Naive thymus-derived CD4-positive, alpha-beta T cell (primary cell): ENCODE results near the gene SAXO2. TPM values are rescaled to one million over a fixed set of nuclear protein-coding genes. Genes with fewer than 3 reads are reported as not detected.
"Not testable (repeated sequence)": the region's sequence is repeated elsewhere in the genome, so short reads cannot be mapped to it uniquely, and the experiment has no call there.

ENCODE experiments used
- ATAC-seq: fragments of 150-1000 bp; cut with Tn5 transposase; 2 replicates; pipeline ENCODE4 v1.10.0; 2021; ENCODE audit warnings: mild to moderate bottlenecking, moderate library complexity
- CTCF ChIA-PET: fragments of 350-600 bp; sonication (Branson Sonifier 250); formaldehyde crosslinking; loops from one replicate; lab custom pipeline; 2021; ENCODE audit warnings: antibody characterized with exemption; lab: Charles Lee
- POLR2A ChIA-PET: fragments of 350-600 bp; sonication (Branson Sonifier 250); formaldehyde crosslinking; loops from one replicate; lab custom pipeline; 2021; ENCODE audit warnings: antibody characterized with exemption, inconsistent platforms; lab: Charles Lee
- DNase-seq, 9 donors: peaks; one replicate each; pipeline versions ENCODE4 v3.0.0 to v3.0.0-alpha.2; 2020 to 2022; ENCODE audit warnings: mixed read lengths in 1 of 9
- H3K27ac ChIP-seq: one replicate; pipeline ENCODE4 v1.7.0; 2013; ENCODE audit warnings: mild to moderate bottlenecking, low read depth, low read length, moderate library complexity
- H3K27me3 ChIP-seq, 2 donors: one replicate each; pipeline ENCODE4 v1.7.0; 2013; ENCODE audit warnings: low read length in 2 of 2, mild to moderate bottlenecking in 2 of 2, moderate library complexity in 2 of 2; ENCODE audit not compliant: control insufficient read depth in 2 of 2, insufficient read depth in 2 of 2
- H3K36me3 ChIP-seq, 3 experiments: 1 replicate in 2 of 3; 2 replicates in 1 of 3; pipeline ENCODE4 v1.7.0; 2013; ENCODE audit warnings: low read length in 3 of 3, mild to moderate bottlenecking in 3 of 3, moderate library complexity in 1 of 3; ENCODE audit not compliant: insufficient read depth in 3 of 3, control insufficient read depth in 2 of 3
- H3K4me1 ChIP-seq, 2 donors: one replicate each; pipeline ENCODE4 v1.7.0; 2013; ENCODE audit warnings: low read length in 2 of 2, mild to moderate bottlenecking in 2 of 2, moderate library complexity in 1 of 2; ENCODE audit not compliant: control insufficient read depth in 2 of 2, insufficient read depth in 2 of 2
- H3K4me3 ChIP-seq: 2 replicates; pipeline ENCODE4 v1.7.0; 2013; ENCODE audit warnings: mild to moderate bottlenecking, low read length
- H3K9me3 ChIP-seq, 3 experiments: 1 replicate in 2 of 3; 2 replicates in 1 of 3; pipeline ENCODE4 v1.7.0; 2013; ENCODE audit warnings: low read length in 3 of 3; ENCODE audit not compliant: control insufficient read depth in 2 of 3
- H3K27ac Mint-ChIP-seq, 9 donors: one replicate each; pipeline ENCODE4 v1.8.0; 2020 to 2022; ENCODE audit warnings: mixed read lengths in 9 of 9, mild to moderate bottlenecking in 8 of 9, moderate library complexity in 5 of 9, inconsistent platforms in 2 of 9
- H3K27me3 Mint-ChIP-seq, 5 donors: one replicate each; pipeline ENCODE4 v1.8.0; 2021 to 2022; ENCODE audit warnings: mixed read lengths in 5 of 5, mild to moderate bottlenecking in 1 of 5
- H3K36me3 Mint-ChIP-seq, 5 donors: one replicate each; pipeline ENCODE4 v1.8.0; 2020 to 2022; ENCODE audit warnings: mixed read lengths in 5 of 5, mild to moderate bottlenecking in 3 of 5, inconsistent platforms in 1 of 5
- H3K4me1 Mint-ChIP-seq, 7 donors: one replicate each; pipeline ENCODE4 v1.8.0; 2020 to 2022; ENCODE audit warnings: mixed read lengths in 7 of 7, mild to moderate bottlenecking in 3 of 7, inconsistent platforms in 1 of 7
- H3K4me3 Mint-ChIP-seq, 10 donors: one replicate each; pipeline ENCODE4 v1.8.0; 2020 to 2022; ENCODE audit warnings: mild to moderate bottlenecking in 10 of 10, mixed read lengths in 10 of 10, moderate library complexity in 6 of 10, inconsistent platforms in 2 of 10
- H3K9me3 Mint-ChIP-seq, 11 donors: one replicate each; pipeline ENCODE4 v1.8.0; 2020 to 2022; ENCODE audit warnings: mixed read lengths in 11 of 11, mild to moderate bottlenecking in 4 of 11, inconsistent platforms in 1 of 11, moderate library complexity in 1 of 11
- intact Hi-C, 2 donors: fragments of 100-400 bp; cut with micrococcal nuclease; formaldehyde crosslinking; loops; one replicate each; pipeline ENCODE4 v1.15.1; 2023
- polyA plus RNA-seq, 2 donors: library from polyadenylated mRNA; unstranded; fragments of 300-500 nt; fragmentation: Illumina TruSeq; gene quantifications; one replicate each; pipeline ENCODE4 v1.2.3, GENCODE V29; 2021
- total RNA-seq, 6 experiments: library from RNA in 5 of 6; stranded (reverse) in 5 of 6; gene quantifications; 1 replicate in 5 of 6; 2 replicates in 1 of 6; pipeline ENCODE4 v1.2.3 and lab custom pipeline; 2021 to 2026

The SAXO2 gene
- total and polyA plus RNA-seq, 7 experiments from 2014 or later, result 0.25 to 6.4 (median 1.6) TPM; not detected in 2

DNA sequence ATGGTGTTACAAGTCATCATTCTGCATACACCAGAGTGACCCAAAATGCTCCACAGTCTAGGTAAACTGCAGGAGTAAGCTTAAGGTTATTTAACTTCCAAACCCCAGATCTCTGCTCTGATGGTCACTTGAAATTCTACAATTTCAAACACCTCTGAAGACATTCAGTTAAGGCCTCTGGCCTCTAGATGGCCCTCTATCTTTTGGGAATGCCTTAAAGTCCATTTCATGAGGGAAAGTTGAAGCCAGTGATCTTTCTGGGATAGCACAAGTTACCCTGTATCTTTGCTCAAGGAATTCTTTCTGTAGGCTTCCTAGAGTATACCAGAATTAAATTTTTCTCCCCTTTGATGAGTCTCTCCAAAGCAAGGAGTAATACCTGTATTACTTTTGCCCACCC is 18.7 kb downstream of the SAXO2 start:
- H3K9me3 Mint-ChIP-seq, H3K36me3 ChIP-seq, H3K4me3 Mint-ChIP-seq, ATAC-seq, DNase-seq, POLR2A ChIA-PET, H3K27ac Mint-ChIP-seq, H3K27me3 ChIP-seq, H3K27ac ChIP-seq, H3K4me3 ChIP-seq, H3K36me3 Mint-ChIP-seq, H3K9me3 ChIP-seq, intact Hi-C loops, CTCF ChIA-PET: not testable (repeated sequence)
- Mint-ChIP-seq H3K4me1 (peaks cover 4 to 18% (median 14%) of the 10 kb centered on the region in 7 donors), H3K27me3 (peaks cover 0 to 42% (median under 1%) of the 10 kb centered on the region in 5 donors)
- H3K4me1 ChIP-seq, result peaks cover 14 to 18% of the 10 kb centered on the region in 2 donors

DNA sequence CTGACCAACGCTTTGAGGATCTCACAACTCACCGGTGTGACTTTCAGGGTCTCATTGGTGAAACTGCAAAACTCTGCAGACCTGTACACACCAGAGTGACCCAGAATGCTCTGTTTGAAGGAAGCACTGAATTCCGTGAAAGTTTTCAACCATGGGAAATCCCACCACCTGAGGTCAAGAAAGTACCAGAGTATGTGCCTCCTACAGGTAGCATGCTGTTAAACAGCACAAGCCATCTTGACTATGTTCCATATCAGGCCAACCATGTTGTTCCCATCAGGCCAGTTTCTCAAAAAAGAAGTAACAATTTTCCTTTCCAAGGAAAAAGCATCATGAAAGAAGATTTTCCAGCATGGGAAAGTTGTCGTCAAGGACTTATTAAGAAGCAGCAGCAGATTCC is 19.8 kb downstream of the SAXO2 start:
- intact Hi-C loops, POLR2A ChIA-PET: not testable (repeated sequence)

DNA sequence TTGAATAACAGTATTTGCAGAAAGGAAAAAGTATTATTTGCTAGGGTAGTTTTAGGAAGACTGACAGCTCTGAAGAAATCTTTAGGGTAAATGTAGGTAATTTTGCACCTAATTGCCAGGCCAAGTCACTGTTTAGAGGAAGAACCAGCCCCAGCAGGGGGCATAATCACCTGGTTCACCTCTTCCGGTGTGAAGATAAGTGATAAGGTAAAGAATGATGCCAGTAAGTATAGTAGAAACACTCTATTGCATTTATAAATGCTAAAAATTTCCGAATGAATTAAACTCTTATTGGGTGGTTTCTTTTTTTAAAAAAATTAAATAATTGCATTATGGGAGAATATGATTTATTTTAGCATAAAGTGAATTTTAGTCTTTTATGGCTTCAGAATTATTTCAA is 21.8 kb downstream of the SAXO2 start:
- Mint-ChIP-seq H3K4me1 (peaks cover 16 to 45% (median 37%) of the 10 kb centered on the region in 7 donors), H3K9me3 (peaks cover 0 to 17% (median 10%) of the 10 kb centered on the region in 11 donors), H3K27me3 (peaks cover 0 to 37% (median 0%) of the 10 kb centered on the region in 5 donors), H3K27ac (peak overlapping the region in 3 of 9 donors; percentile 18 to 42 (median 25))
- H3K4me1 ChIP-seq, result peaks cover 22 to 30% of the 10 kb centered on the region in 2 donors
- H3K36me3 ChIP-seq, H3K27ac ChIP-seq, H3K9me3 ChIP-seq, DNase-seq, intact Hi-C loops, H3K36me3 Mint-ChIP-seq, POLR2A ChIA-PET, H3K4me3 ChIP-seq, H3K4me3 Mint-ChIP-seq, H3K27me3 ChIP-seq: not testable (repeated sequence)
- ATAC-seq, result peak; percentile 58
- CTCF ChIA-PET, result interaction anchor here (1.0 to 1.1 kb wide), 2 partner anchors 36 to 874 kb away, joined by 3 to 5 read pairs; no protein-coding TSS in a partner anchor

More for the DNA sequence above, 19.8 kb downstream of the SAXO2 start:
- H3K27me3 ChIP-seq, H3K27ac Mint-ChIP-seq, H3K4me3 Mint-ChIP-seq, CTCF ChIA-PET, H3K36me3 Mint-ChIP-seq, DNase-seq, H3K36me3 ChIP-seq, H3K4me3 ChIP-seq, ATAC-seq, H3K27ac ChIP-seq, H3K9me3 ChIP-seq, H3K9me3 Mint-ChIP-seq: not testable (repeated sequence)
- Mint-ChIP-seq H3K4me1 (peaks cover 11 to 29% (median 24%) of the 10 kb centered on the region in 7 donors), H3K27me3 (peaks cover 0 to 42% (median 0%) of the 10 kb centered on the region in 5 donors)
- H3K4me1 ChIP-seq, result peaks cover 19 to 23% of the 10 kb centered on the region in 2 donors

DNA sequence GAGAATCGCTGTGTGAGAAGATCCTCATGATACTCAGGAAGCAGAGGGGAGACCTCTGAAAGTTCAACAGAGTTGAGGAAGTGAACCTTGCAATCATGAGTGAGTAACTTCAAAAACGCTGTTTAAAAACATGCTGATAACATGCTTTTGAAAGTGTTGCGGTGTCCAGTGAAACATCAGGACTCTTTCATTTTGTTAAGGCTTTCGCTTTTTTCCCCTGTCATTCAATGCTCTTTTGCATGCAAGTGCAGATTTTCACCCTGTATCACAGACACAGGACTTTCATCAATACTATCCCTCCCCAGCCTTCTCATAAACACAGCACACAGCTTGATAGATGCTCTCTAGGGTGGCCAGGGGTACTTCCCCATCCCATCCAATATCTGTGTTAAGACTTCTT is 23.9 kb downstream of the SAXO2 start:
- Mint-ChIP-seq H3K9me3 (peaks cover 2 to 26% (median 18%) of the 10 kb centered on the region in 11 donors), H3K27me3 (peaks cover 0 to 30% (median 0%) of the 10 kb centered on the region in 5 donors), H3K4me3 (peak overlapping the region; percentile 49 to 78 (median 63)), H3K27ac (peak overlapping the region; percentile 21 to 97 (median 61)), H3K4me1 (peaks cover 16 to 52% (median 43%) of the 10 kb centered on the region in 7 donors)
- peaks cover 22 to 30% of the 10 kb centered on the region in 2 donors for H3K4me1 ChIP-seq
- intact Hi-C loops, result loop anchor here in 1 of 2 donors (1.0 kb wide), 1 partner anchor 15 kb away; no protein-coding TSS in a partner anchor
- not testable (repeated sequence) for H3K27me3 ChIP-seq, H3K9me3 ChIP-seq, H3K4me3 ChIP-seq, H3K36me3 ChIP-seq, H3K36me3 Mint-ChIP-seq
- ATAC-seq (peak; percentile 57), DNase-seq (peak in 6 of 9 donors; percentile 12 to 32 (median 26))
- ChIA-PET CTCF (interaction anchor here (0.7 kb wide), 1 partner anchor 129 kb away, joined by 3 read pairs; no protein-coding TSS in a partner anchor), POLR2A (interaction anchor here (0.7 to 0.9 kb wide), 2 partner anchors 12 to 1285 kb away, joined by 3 read pairs; no protein-coding TSS in a partner anchor)
- H3K27ac ChIP-seq, result peak overlapping the region; percentile 21

DNA sequence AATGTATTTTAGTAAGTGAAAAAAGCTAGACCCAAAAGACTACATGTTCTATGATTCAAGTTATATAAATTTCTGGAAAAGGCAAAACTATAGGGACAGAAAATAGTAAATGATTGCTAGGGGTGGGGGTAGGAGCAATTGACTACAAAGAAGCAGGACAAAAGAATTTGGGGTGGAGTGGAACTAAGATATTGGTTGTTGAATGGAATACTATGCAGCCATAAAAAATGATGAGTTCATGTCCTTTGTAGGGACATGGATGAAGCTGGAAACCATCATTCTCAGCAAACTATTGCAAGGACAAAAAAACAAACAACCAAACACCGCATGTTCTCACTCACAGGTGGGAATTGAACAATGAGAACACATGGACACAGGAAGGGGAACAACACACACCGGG is 25.6 kb downstream of the SAXO2 start:
- DNase-seq, H3K4me3 ChIP-seq, intact Hi-C loops, H3K27ac ChIP-seq, H3K36me3 Mint-ChIP-seq, H3K36me3 ChIP-seq, H3K27me3 ChIP-seq, ATAC-seq, H3K9me3 ChIP-seq, POLR2A ChIA-PET: not testable (repeated sequence)
- peaks cover 16 to 52% (median 45%) of the 10 kb centered on the region in 7 donors for H3K4me1 Mint-ChIP-seq
- CTCF ChIA-PET, result interaction anchor here (0.5 kb wide), 1 partner anchor 23 kb away, joined by 3 read pairs; no protein-coding TSS in a partner anchor
- H3K4me3 Mint-ChIP-seq, result peak overlapping the region in 1 of 10 donors; percentile 67
- H3K4me1 ChIP-seq, result peaks cover 22 to 30% of the 10 kb centered on the region in 2 donors
- H3K27ac Mint-ChIP-seq, result peak overlapping the region in 3 of 9 donors; percentile 32 to 97 (median 87)
- peaks cover 2 to 26% (median 18%) of the 10 kb centered on the region in 11 donors for H3K9me3 Mint-ChIP-seq
- peaks cover 0 to 26% (median 0%) of the 10 kb centered on the region in 5 donors for H3K27me3 Mint-ChIP-seq

DNA sequence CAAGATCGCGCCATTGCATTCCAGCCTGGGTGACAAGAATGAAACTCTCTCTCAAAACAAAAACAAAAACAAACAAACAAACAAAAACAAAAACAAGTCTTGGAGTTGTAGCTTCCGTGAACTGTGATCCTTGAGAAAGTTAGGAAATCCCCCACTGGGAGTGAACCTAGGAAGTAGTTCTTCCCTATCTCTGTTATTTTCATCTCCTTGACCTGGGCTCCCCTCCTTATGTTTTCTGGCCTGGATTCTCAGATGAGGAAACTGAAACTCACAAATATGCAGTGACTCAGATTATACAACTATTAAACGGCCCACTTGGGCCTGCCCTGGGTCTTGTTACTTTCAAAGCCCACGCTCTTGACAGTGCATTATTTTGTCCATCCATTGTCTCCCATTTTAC is 29.7 kb downstream of the SAXO2 start:
- H3K9me3 Mint-ChIP-seq, result peaks cover 2 to 26% (median 17%) of the 10 kb centered on the region in 11 donors
- peak overlapping the region in 2 of 9 donors; percentile 18 to 19 for H3K27ac Mint-ChIP-seq
- no peaks in the 10 kb centered on the region for H3K36me3 ChIP-seq
- H3K4me1 ChIP-seq, result peaks cover 4 to 8% of the 10 kb centered on the region in 2 donors
- no peak overlapping the region for H3K4me3 Mint-ChIP-seq
- no peak overlapping the region for H3K27ac ChIP-seq
- peaks cover 0 to 8% (median 0%) of the 10 kb centered on the region in 3 experiments for H3K9me3 ChIP-seq
- ATAC-seq (no peak), DNase-seq (no peak)
- H3K36me3 Mint-ChIP-seq, result peaks cover 0 to 7% (median 7%) of the 10 kb centered on the region in 5 donors
- ChIA-PET POLR2A (no interaction called here), CTCF (no interaction called here)
- peaks cover 0 to 24% (median 0%) of the 10 kb centered on the region in 5 donors for H3K27me3 Mint-ChIP-seq
- H3K4me3 ChIP-seq, result no peak overlapping the region
- intact Hi-C loops, result no loop called here
- H3K4me1 Mint-ChIP-seq, result peaks cover 7 to 31% (median 25%) of the 10 kb centered on the region in 7 donors
- H3K27me3 ChIP-seq, result no peaks in the 10 kb centered on the region
